Adipose tissue (tissue), 3 donors: ENCODE results near the gene CHN1. TPM values are rescaled to one million over a fixed set of nuclear protein-coding genes. Genes with fewer than 3 reads are reported as not detected.

Experiments
- H3K27ac ChIP-seq: one replicate; pipeline ENCODE4 v1.5.1; 2013; ENCODE audit warnings: low read depth, low read length
- WGBS, 3 donors: extraction: QIAGEN DNeasy Blood & Tissue Kit; methylation state at CpG; one replicate each; pipeline ENCODE4 v1.1.7; 2013; 5-methylcytosine and 5-hydroxymethylcytosine counted together
- polyA plus RNA-seq, 3 donors: library from polyadenylated mRNA; stranded (reverse); fragments of 200-250 nt; gene quantifications; one replicate each; pipeline ENCODE4 v1.2.3, GENCODE V29; 2013
- donor health status: healthy with polysubstance abuse.
- donor health status: Bipolar disorder and iron deficiency.
- donor health status: healthy.

The CHN1 gene
- polyA plus RNA-seq, 3 donors: 3.0 to 11.1 (median 7.3) TPM

DNA sequence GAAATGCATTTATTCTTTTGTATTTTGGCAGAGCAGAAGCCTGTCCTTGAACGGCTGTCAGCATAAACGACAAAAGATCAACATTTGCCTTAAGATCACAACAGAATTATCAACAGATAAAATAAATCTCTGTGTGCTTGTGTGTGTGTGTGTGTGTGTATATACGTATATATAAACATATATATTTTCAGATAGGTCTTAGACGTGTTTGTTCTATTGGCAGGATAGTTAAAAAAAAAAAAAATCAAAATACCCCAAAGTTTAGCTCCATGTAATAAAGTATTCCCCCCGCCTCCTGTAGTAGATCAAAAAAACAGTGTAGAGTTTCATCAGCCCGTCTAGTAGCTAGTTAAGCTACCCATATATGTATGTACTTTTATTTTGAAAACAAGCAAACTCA lies 107.9 kb downstream of the CHN1 start:
- WGBS, 3 donors: 43 to 85% (median 78%) methylated on average over 6 of the region's 6 CpGs

DNA sequence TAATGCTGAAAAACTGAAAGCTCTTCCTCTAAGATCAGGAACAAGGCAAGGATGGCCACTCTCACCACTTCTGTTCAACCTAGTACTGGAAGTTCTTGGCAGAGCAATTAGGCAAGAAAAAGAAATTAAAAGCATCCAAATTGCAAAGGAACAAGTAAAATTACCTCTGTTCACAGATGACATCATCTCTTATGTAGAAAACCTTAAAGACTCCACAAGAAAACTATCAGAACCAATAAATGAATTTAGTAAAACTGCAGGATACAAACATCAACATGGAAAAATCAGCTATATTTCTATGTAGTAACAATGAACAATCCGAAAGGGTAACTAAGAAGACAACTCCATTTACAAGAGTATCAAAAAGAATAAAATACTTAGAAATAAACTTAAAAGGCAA lies 112.2 kb downstream of the CHN1 start:
- no peak overlapping the region for H3K27ac ChIP-seq
- 93 to 98% (median 94%) methylated on average over 1 of the region's 1 CpG for WGBS, 3 donors

More for the DNA sequence above, 107.9 kb downstream of the CHN1 start:
- H3K27ac ChIP-seq: no peak overlapping the region

DNA sequence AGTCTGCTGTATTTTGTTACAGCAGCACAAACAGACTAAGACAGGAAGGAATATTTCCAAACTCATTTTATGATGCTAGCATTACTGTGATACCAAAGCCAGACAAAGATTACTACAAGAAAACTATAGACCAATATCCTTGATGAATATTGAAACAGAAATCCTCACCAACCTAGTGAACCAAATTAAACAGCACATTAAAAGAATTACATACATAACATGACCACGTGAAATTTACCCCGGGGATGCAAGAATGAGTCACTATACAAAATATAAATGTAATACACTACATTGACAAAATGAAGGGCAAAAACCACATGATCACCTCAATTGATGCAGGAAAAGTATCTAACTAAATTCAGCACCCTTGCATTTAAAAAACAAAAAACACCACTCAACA lies 112.6 kb downstream of the CHN1 start:
- WGBS, 3 donors: 87 to 96% (median 88%) methylated on average over 2 of the region's 2 CpGs
- no peak overlapping the region for H3K27ac ChIP-seq

GRCh38 chr2:174888646-174889271 lies 116.4 kb downstream of the CHN1 start:
- 69 to 82% (median 81%) methylated on average over 2 of the region's 2 CpGs for WGBS, 3 donors
- H3K27ac ChIP-seq: no peak overlapping the region

GRCh38 chr2:174888146-174888545 lies 117.0 kb downstream of the CHN1 start:
- 84 to 87% (median 87%) methylated on average over 3 of the region's 3 CpGs for WGBS, 3 donors
- no peak overlapping the region for H3K27ac ChIP-seq

GRCh38 chr2:174882416-174882815 lies 122.8 kb downstream of the CHN1 start:
- no peak overlapping the region for H3K27ac ChIP-seq
- WGBS, 3 donors: 85 to 90% (median 88%) methylated on average over 3 of the region's 3 CpGs

- no peak overlapping the region for H3K27ac ChIP-seq
- WGBS, 3 donors: 74 to 81% (median 80%) methylated on average over 2 of the region's 2 CpGs
Measured at GRCh38 chr2:174881678-174882077, 123.5 kb downstream of the CHN1 start.

GRCh38 chr2:174878537-174879147 lies 126.5 kb downstream of the CHN1 start:
- H3K27ac ChIP-seq: no peak overlapping the region
- WGBS, 3 donors: 32 to 45% (median 39%) methylated on average over 4 of the region's 4 CpGs

DNA sequence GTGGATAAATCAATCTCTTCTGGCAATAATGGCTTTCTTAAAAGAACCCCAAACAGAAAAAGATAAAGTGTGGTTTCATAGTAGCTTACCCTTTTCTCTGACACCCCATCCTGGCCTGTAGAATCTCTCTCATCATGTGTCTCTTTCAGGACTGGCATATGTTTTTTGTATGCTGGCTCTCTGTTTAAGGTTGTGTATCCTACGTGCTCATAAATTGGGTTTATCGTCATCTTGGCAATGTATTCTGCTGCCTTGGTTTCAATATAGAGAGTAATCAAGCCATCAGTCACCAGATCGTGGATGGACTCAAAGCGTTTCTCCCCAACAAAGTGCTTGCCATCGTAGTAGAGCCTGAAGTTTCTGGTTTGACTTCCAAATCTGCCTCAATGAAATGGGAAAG lies 127.4 kb downstream of the CHN1 start:
- WGBS, 3 donors: 90 to 94% (median 93%) methylated on average over 5 of the region's 5 CpGs
- no peak overlapping the region for H3K27ac ChIP-seq

DNA sequence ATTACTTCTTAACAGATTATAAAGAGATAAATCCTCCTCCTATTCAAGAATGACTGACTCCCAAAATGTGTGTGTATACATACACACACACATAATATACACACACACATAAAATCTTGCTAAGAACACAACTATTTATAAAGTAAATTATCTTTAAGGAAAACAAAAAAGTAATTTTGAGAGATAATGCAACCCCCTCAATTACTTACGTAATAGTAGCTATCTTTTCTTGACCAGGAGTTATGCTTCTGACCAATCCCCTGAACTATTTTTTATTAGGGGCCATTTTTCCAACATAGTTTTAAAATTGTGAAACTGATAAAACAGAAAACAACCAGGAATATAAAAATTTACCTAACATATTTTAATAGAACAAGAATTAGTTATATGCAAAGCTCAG lies 127.9 kb downstream of the CHN1 start:
- no peak overlapping the region for H3K27ac ChIP-seq
- 96 to 100% (median 97%) methylated on average over 1 of the region's 1 CpG for WGBS, 3 donors

GRCh38 chr2:174874085-174874484 lies 131.1 kb downstream of the CHN1 start:
- H3K27ac ChIP-seq: no peak overlapping the region
- WGBS, 3 donors: 3 to 45% (median 39%) methylated on average over 1 of the region's 1 CpG

GRCh38 chr2:174873471-174873870 lies 131.7 kb downstream of the CHN1 start:
- no peak overlapping the region for H3K27ac ChIP-seq

GRCh38 chr2:174870787-174871186 lies 134.4 kb downstream of the CHN1 start:
- H3K27ac ChIP-seq: no peak overlapping the region
- WGBS, 3 donors: 68 to 76% (median 73%) methylated on average over 1 of the region's 1 CpG

- no peak overlapping the region for H3K27ac ChIP-seq
- WGBS, 3 donors: 36 to 81% (median 81%) methylated on average over 1 of the region's 1 CpG
Measured at GRCh38 chr2:174868878-174869277, 136.3 kb downstream of the CHN1 start.

DNA sequence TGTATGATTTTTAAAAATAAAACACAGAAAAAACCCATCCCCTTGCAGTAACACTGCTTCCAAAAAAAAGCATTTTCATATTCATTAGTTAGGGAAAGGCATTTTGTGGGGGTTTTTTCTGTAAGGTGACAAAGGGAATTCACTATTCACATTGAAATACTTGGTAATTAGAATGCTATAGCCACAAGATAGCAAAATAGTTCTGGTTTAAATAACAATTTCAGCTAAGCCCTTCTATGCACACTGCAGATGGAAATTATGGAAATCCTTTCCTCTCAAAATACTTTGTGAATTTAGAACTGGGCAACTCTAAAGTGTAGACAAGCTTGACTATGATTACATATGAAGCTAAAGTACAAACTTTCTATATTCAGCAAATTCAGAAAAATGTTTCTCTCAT lies 138.8 kb downstream of the CHN1 start:
- H3K27ac ChIP-seq: no peak overlapping the region

GRCh38 chr2:174863183-174863582 lies 142.0 kb downstream of the CHN1 start:
- 96 to 98% (median 98%) methylated on average over 1 of the region's 1 CpG for WGBS, 3 donors

DNA sequence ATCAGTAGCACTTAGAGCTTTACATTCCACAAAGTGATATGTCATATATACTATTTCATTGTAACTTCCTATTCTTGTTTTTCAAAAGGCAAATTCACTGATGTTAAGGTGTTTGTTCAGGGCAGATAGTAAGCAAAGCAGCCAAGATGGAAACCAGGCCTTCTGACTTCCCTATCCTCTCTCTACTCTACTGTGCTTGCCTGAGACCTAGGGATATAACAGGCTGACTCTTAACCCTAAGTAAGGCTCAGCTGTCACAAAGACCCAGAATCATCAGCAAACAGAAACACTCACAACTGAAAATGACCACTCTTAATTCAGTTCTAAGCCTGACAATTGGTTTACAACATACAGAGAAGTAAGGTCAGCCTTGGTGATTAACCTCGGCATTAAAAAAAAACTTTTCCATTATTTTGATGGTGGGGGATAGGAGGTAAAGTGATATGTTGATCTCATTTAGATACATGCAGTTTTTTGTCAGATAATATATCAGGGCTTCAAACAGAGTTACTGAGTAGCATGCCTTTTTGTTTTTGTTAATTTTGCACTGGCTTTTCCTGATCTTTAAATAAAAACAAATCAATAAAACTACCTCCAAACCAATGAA lies 145.5 kb downstream of the CHN1 start:
- H3K27ac ChIP-seq: no peak overlapping the region
- 82 to 94% (median 83%) methylated on average over 1 of the region's 1 CpG for WGBS, 3 donors

More at GRCh38 chr2:174863183-174863582, 142.0 kb downstream of the CHN1 start:
- H3K27ac ChIP-seq: no peak overlapping the region

- H3K27ac ChIP-seq: no peak overlapping the region
Measured at GRCh38 chr2:174858745-174859144, 146.4 kb downstream of the CHN1 start.

DNA sequence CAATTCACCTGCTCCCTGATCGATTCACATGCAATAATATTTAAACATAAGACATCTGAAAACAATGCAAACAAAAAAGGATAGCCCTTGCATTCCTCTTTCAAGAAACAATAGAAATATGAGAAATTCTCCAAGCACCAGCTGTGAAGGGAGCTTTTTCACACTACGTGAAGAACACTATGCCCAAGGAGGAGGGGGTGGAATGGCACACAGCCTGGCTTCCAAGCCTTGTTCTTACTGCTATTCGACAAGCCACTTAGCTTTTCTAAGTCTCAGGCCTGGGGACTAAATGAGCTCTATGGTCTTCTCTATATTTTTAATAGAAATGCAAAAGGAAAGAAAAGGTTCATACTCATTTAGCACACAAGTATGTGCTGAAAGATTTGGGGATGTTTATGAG lies 148.7 kb downstream of the CHN1 start:
- no peak overlapping the region for H3K27ac ChIP-seq
- 91 to 95% (median 93%) methylated on average over 3 of the region's 3 CpGs for WGBS, 3 donors
